T-helper 2 cell treated with Interferon-gamma antibody and Interleukin-4, amounts not matched to agents 100 ng/mL and 5 ng/mL, for 36 hours (primary cell): ENCODE results near the gene CATSPERZ. TPM values are rescaled to one million over a fixed set of nuclear protein-coding genes. Genes with fewer than 3 reads are reported as not detected.

Experiments
- intact Hi-C: fragments of 100-400 bp; cut with micrococcal nuclease; formaldehyde crosslinking; loops from one replicate; pipeline ENCODE4 v1.15.1; 2023
- total RNA-seq: library from RNA; stranded (reverse); gene quantifications from 2 replicates; pipeline ENCODE4 v1.2.3, GENCODE V29; 2022

CATSPERZ gene
- total RNA-seq, 1 donor from 2014 or later: not detected

- intact Hi-C loops: no loop called here
Observed at GRCh38 chr11:64298966-64299846, 952 bp upstream of the CATSPERZ start.

- intact Hi-C loops: loop anchor here (1.0 to 10.0 kb wide), 3 partner anchors 97 to 441 kb away; partner anchors contain the start of genes FERMT3 and RASGRP2
Observed at GRCh38 chr11:64303109-64304031, 3.2 kb downstream of the CATSPERZ start.

GRCh38 chr11:64304032-64304315 lies 3.8 kb downstream of the CATSPERZ start:
- intact Hi-C loops: loop anchor here (1.0 to 10.0 kb wide), 3 partner anchors 98 to 441 kb away; partner anchors contain the start of genes FERMT3 and RASGRP2

GRCh38 chr11:64304316-64305072 lies 4.3 kb downstream of the CATSPERZ start:
- intact Hi-C loops: loop anchor here (1.0 to 10.0 kb wide), 11 partner anchors 13 to 440 kb away; partner anchors contain the start of genes DNAJC4, FERMT3, FKBP2 and GPR137

GRCh38 chr11:64305075-64305690 lies 5.0 kb downstream of the CATSPERZ start, which contains the start of gene ESRRA:
Gene ESRRA (plus strand): TSS chr11:64305524. CDS start chr11:64307180, 1,656 bp downstream.
- intact Hi-C loops: loop anchor here (1.0 to 10.0 kb wide), 10 partner anchors 12 to 440 kb away; partner anchors contain the start of genes DNAJC4, FKBP2, GPR137 and RASGRP2

GRCh38 chr11:64305691-64306562 lies 5.8 kb downstream of the CATSPERZ start:
- intact Hi-C loops: loop anchor here (1.0 to 10.0 kb wide), 10 partner anchors 11 to 439 kb away; partner anchors contain the start of genes DNAJC4, FKBP2, GPR137 and RASGRP2

GRCh38 chr11:64306563-64306875 lies 6.4 kb downstream of the CATSPERZ start:
- intact Hi-C loops: loop anchor here (10.0 kb wide), 2 partner anchors 302 to 438 kb away; partner anchors contain the start of gene RASGRP2

GRCh38 chr11:64306876-64307622 lies 6.9 kb downstream of the CATSPERZ start:
- intact Hi-C loops: loop anchor here (10.0 kb wide), 2 partner anchors 302 to 438 kb away; partner anchors contain the start of gene RASGRP2

GRCh38 chr11:64307795-64308194 lies 7.6 kb downstream of the CATSPERZ start:
- intact Hi-C loops: loop anchor here (10.0 kb wide), 2 partner anchors 303 to 437 kb away; partner anchors contain the start of gene RASGRP2

- intact Hi-C loops: no loop called here
Observed at GRCh38 chr11:64312947-64313346, 12.8 kb downstream of the CATSPERZ start.

- intact Hi-C loops: no loop called here
Observed at GRCh38 chr11:64313491-64314145, 13.5 kb downstream of the CATSPERZ start.

GRCh38 chr11:64314146-64314804 lies 14.1 kb downstream of the CATSPERZ start:
- intact Hi-C loops: no loop called here

GRCh38 chr11:64314805-64315561 lies 14.8 kb downstream of the CATSPERZ start:
- intact Hi-C loops: no loop called here

GRCh38 chr11:64315667-64316526 lies 15.7 kb downstream of the CATSPERZ start:
- intact Hi-C loops: loop anchor here (2.0 kb wide), 1 partner anchor 477 kb away; the partner anchor contains the start of gene MARK2

GRCh38 chr11:64316672-64317324 lies 16.6 kb downstream of the CATSPERZ start:
- intact Hi-C loops: loop anchor here (1.0 to 2.0 kb wide), 6 partner anchors 11 to 478 kb away; partner anchors contain the start of genes ESRRA, MARK2 and RPS6KA4
